Activated naive CD8-positive, alpha-beta T cell treated with anti-CD3 and anti-CD28 coated beads, Interleukin-2, amount 10 ng/mL, durations not matched to agents 7 days and 5 days (primary cell): ENCODE results near the gene SWSAP1. TPM values are rescaled to one million over a fixed set of nuclear protein-coding genes. Genes with fewer than 3 reads are reported as not detected.

ENCODE experiments used
- ATAC-seq: fragments of 150-1000 bp; cut with Tn5 transposase; one replicate; pipeline ENCODE4 v1.10.0; 2021; ENCODE audit warnings: low read depth, moderate library complexity
- POLR2A ChIA-PET: fragments of 350-600 bp; sonication (Branson Sonifier 250); formaldehyde crosslinking; loops from one replicate; lab custom pipeline; 2021; ENCODE audit warnings: antibody characterized with exemption; lab: Charles Lee
- DNase-seq: peaks from one replicate; pipeline ENCODE4 v3.0.0; 2021
- H3K27ac Mint-ChIP-seq: one replicate; pipeline ENCODE4 v1.8.0; 2022; ENCODE audit warnings: mild to moderate bottlenecking, mixed read lengths
- H3K27me3 Mint-ChIP-seq: one replicate; pipeline ENCODE4 v1.8.0; 2022; ENCODE audit warnings: mild to moderate bottlenecking, moderate library complexity, mixed read lengths
- H3K36me3 Mint-ChIP-seq: one replicate; pipeline ENCODE4 v1.8.0; 2021; ENCODE audit warnings: mild to moderate bottlenecking, mixed read lengths
- H3K4me1 Mint-ChIP-seq: one replicate; pipeline ENCODE4 v1.8.0; 2021; ENCODE audit warnings: mixed read lengths
- H3K4me3 Mint-ChIP-seq: one replicate; pipeline ENCODE4 v1.8.0; 2022; ENCODE audit warnings: mild to moderate bottlenecking, moderate library complexity, mixed read lengths
- H3K9me3 Mint-ChIP-seq: one replicate; pipeline ENCODE4 v1.8.0; 2021; ENCODE audit warnings: mixed read lengths
- total RNA-seq, 2 experiments: library from RNA; stranded (reverse); gene quantifications; one replicate each; pipeline ENCODE4 v1.2.3, GENCODE V29; 2021

The SWSAP1 gene
- total RNA-seq, 2 experiments from 2014 or later = 3.0 to 3.3 TPM

DNA sequence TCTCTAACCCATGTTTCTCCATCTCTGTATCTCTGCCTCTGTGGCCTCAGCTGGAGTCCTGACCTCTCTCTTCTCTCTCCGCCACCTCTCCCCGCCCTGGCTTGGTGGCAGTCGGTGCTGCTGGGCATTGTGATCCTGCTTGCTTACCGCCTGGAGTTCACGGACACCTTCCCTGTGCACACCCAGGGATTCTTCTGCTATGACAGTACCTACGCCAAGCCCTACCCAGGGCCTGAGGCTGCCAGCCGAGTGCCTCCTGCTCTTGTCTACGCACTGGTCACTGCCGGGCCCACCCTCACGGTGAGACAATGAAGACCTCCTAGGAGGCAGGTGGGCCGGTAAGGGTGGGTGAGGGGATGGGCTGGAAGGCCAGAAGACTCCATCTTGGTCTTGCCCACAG lies 15.0 kb upstream of the SWSAP1 start:
- ATAC-seq = no peak
- H3K27ac Mint-ChIP-seq = no peak overlapping the region
- peaks cover 2% of the 10 kb centered on the region for H3K36me3 Mint-ChIP-seq
- DNase-seq = no peak
- POLR2A ChIA-PET = no interaction called here
- H3K9me3 Mint-ChIP-seq = no peaks in the 10 kb centered on the region
- H3K4me1 Mint-ChIP-seq = peaks cover 7% of the 10 kb centered on the region
- peaks cover 22% of the 10 kb centered on the region for H3K27me3 Mint-ChIP-seq
- no peak overlapping the region for H3K4me3 Mint-ChIP-seq

DNA sequence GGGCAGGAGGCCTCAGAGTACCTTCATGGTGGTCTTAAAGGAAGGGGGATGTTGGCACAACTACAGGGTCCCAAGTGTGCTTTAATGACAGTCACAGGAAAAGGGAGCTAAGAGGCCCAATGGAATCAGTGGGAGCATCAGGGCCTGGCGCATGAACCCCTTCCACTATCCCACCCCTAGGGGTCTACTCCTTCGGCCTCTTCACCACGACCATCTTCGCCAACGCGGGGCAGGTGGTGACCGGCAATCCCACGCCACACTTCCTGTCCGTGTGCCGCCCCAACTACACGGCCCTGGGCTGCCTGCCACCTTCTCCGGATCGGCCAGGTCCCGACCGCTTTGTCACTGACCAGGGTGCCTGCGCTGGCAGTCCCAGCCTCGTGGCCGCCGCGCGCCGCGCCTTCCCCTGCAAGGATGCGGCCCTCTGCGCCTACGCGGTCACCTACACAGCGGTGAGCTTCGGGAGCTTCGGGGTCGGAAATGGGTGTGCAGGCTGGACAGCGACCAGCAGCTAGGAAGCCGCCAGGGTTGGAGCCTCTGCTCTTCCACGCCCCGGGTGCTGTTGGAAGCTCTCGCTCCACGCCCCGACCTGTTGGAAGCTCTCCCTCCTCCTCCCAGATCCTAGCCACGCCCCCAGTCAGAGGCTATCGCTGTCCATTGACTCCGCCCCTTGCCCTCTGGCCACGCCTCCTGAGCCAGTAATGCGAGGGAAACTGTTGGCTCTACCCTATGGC lies 13.3 kb upstream of the SWSAP1 start:
- DNase-seq (no peak), ATAC-seq (no peak)
- Mint-ChIP-seq H3K36me3 (no peaks in the 10 kb centered on the region), H3K4me1 (peaks cover 1% of the 10 kb centered on the region), H3K9me3 (no peaks in the 10 kb centered on the region), H3K4me3 (no peak overlapping the region), H3K27me3 (peaks cover 16% of the 10 kb centered on the region), H3K27ac (no peak overlapping the region)
- POLR2A ChIA-PET = interaction anchor here (1.1 kb wide), 1 partner anchor 37 kb away, joined by 4 read pairs; no protein-coding TSS in a partner anchor

DNA sequence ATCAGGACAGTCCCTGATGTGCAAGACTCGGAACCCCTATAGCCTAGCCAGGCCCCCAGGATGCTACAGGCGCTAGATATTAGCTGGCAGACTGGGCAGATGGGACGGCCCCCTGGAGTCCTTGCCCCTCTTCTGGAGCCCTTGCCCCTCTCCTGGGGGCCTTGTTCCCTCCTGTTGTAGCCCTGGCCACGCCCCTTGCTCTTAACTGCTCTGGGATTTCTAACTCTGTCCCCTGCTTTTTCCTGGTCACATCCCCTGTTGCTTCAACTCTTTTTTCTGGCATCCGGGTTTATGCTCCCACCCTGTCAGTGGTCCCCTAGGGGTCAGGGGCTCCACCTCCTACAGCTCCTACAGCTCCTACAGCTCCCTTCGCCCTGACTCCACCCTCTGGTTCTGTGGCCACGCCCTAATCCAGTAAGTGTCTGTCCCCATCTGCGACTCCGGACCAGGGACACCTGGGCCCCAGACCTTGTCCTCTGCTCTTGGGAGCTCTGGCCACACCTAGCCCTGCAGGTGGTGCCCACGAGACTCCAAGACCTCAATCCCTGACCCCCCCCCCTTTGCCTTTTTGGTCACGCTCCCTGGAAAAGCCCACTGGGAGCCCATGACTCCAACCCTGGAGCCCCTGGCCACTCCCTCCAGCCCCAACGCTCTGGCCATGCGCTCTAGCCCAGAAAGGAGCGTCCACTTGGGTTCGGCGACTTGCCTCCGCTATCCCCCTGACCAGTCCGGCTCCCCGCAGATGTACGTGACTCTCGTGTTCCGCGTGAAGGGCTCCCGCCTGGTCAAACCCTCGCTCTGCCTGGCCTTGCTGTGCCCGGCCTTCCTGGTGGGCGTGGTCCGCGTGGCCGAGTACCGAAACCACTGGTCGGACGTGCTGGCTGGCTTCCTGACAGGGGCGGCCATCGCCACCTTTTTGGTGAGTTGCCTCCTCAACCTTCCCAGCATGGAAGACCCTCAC lies 12.4 kb upstream of the SWSAP1 start:
- DNase-seq (no peak), ATAC-seq (no peak)
- Mint-ChIP-seq H3K27ac (no peak overlapping the region), H3K4me3 (no peak overlapping the region), H3K36me3 (peaks cover 1% of the 10 kb centered on the region), H3K27me3 (peaks cover 10% of the 10 kb centered on the region), H3K9me3 (no peaks in the 10 kb centered on the region), H3K4me1 (peaks cover 1% of the 10 kb centered on the region)
- POLR2A ChIA-PET = interaction anchor here (1.1 kb wide), 1 partner anchor 38 kb away, joined by 4 read pairs; no protein-coding TSS in a partner anchor

DNA sequence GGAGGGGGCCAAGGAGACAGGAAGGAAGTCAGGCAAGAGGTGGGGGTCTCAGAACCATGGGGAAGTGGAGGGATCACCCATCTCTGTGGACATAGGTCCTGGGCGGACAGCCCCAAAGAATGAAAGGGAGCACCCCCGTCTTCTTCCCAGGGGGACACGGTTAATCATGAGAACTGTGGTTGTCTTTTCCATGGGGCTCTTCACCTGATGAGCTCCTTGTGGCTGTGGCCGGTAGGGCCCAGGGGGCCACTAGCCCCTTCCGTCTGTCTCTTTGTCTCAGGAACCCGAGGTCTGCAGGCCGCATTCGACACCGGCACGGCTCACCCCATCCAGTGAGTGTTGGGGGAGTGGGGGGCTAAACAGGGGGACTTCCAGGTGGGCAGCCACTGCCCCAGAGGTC lies 10.6 kb upstream of the SWSAP1 start:
- H3K27ac Mint-ChIP-seq = no peak overlapping the region
- DNase-seq (no peak), ATAC-seq (no peak)
- POLR2A ChIA-PET = interaction anchor here (1.2 kb wide), 1 partner anchor 17 kb away, joined by 3 read pairs; no protein-coding TSS in a partner anchor
- no peak overlapping the region for H3K4me3 Mint-ChIP-seq
- H3K9me3 Mint-ChIP-seq = no peaks in the 10 kb centered on the region
- peaks cover 3% of the 10 kb centered on the region for H3K27me3 Mint-ChIP-seq
- H3K4me1 Mint-ChIP-seq = peaks cover 1% of the 10 kb centered on the region
- H3K36me3 Mint-ChIP-seq = peaks cover 1% of the 10 kb centered on the region

DNA sequence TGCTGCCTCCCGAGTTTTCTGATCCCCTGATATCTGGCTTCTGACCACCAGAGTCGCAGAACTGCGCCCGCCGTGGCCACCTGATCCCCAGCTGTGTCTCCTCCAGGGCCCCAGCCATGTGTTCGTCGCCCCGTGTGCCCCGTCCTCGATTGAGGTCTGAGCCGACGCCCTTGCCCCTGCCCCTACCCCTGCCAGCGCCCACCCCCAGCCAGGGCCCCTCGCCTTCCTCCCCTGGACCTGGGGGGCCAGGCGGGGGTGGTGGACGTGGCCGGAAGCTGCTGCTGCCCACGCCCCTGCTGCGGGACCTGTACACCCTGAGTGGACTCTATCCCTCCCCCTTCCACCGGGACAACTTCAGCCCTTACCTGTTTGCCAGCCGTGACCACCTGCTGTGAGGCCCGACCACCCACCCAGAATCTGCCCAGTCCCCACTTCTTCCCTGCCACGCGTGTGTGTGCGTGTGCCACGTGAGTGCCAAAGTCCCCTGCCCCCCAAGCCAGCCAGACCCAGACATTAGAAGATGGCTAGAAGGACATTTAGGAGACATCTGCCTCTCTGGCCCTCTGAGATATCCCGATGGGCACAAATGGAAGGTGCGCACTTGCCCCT lies 10.1 kb upstream of the SWSAP1 start:
- POLR2A ChIA-PET = interaction anchor here (0.6 to 1.2 kb wide), 2 partner anchors 13 to 17 kb away, joined by 3 to 4 read pairs; no protein-coding TSS in a partner anchor
- H3K4me3 Mint-ChIP-seq = no peak overlapping the region
- DNase-seq (no peak), ATAC-seq (no peak)
- H3K27me3 Mint-ChIP-seq = no peaks in the 10 kb centered on the region
- H3K36me3 Mint-ChIP-seq = peaks cover 1% of the 10 kb centered on the region
- no peaks in the 10 kb centered on the region for H3K9me3 Mint-ChIP-seq
- H3K4me1 Mint-ChIP-seq = peaks cover 1% of the 10 kb centered on the region
- H3K27ac Mint-ChIP-seq = no peak overlapping the region

DNA sequence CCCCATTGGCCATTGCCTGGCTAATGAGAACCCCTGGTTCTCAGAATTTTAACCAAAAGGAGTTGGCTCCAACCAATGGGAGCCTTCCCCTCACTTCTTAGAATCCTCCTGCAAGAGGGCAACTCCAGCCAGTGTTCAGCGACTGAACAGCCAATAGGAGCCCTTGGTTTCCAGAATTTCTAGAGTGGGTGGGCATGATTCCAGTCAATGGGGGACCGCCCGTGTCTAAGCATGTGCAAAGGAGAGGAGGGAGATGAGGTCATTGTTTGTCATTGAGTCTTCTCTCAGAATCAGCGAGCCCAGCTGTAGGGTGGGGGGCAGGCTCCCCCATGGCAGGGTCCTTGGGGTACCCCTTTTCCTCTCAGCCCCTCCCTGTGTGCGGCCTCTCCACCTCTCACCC lies 9.5 kb upstream of the SWSAP1 start:
- no peaks in the 10 kb centered on the region for H3K9me3 Mint-ChIP-seq
- no peak overlapping the region for H3K4me3 Mint-ChIP-seq
- peaks cover 1% of the 10 kb centered on the region for H3K36me3 Mint-ChIP-seq
- POLR2A ChIA-PET = interaction anchor here (0.6 kb wide), 1 partner anchor 12 kb away, joined by 4 read pairs; no protein-coding TSS in a partner anchor
- ATAC-seq = no peak
- no peak for DNase-seq
- H3K27ac Mint-ChIP-seq = no peak overlapping the region
- peaks cover 1% of the 10 kb centered on the region for H3K4me1 Mint-ChIP-seq
- H3K27me3 Mint-ChIP-seq = no peaks in the 10 kb centered on the region

DNA sequence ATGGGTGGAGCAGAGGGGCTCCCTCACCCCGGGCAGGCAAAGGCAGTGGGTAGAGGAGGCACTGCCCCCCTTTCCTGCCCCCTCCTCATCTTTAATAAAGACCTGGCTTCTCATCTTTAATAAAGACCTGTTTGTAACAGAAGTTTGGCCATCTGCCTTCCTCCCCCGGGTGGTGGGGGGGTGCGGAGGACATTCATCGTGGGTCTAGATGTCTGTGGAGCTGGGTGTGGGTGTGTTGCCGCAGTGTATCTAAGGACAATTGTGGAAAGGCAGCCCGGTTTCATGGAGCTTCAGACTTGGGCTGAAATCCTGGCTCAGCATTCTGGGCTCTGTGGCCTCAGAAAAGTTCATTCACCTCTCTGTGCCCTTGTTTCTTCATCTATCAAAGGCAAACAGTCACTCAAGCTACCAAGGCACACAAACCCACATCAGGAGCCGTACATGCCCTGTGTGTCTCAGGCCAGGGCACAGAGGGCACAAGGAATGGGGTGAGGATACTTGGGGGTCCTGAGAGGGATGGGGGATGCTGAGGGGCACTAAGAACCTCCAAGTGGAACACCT lies 8.8 kb upstream of the SWSAP1 start:
- H3K9me3 Mint-ChIP-seq = no peaks in the 10 kb centered on the region
- ATAC-seq (no peak), DNase-seq (no peak)
- POLR2A ChIA-PET = no interaction called here
- H3K36me3 Mint-ChIP-seq = peaks cover 2% of the 10 kb centered on the region
- peaks cover 1% of the 10 kb centered on the region for H3K4me1 Mint-ChIP-seq
- H3K27ac Mint-ChIP-seq = no peak overlapping the region
- H3K27me3 Mint-ChIP-seq = no peaks in the 10 kb centered on the region
- no peak overlapping the region for H3K4me3 Mint-ChIP-seq

DNA sequence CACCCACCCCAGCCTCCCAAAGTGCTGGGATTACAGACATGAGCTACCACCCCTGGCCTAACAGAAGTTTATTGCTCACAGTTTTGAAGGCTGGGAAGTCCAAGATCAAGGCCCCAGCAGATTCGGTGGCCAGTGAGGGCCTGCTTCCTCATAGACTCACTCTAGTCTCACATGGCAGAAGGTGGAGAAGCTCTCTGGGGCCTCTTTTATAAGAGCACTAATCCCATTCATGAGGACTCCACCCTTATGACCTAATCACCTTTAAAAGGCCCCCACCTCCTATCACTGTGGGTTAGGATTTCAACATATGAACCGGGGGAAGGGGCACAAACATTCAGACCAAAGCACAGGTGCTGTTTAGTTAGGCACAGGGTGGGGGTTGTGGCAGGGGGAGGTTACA lies 6.9 kb upstream of the SWSAP1 start:
- H3K27me3 Mint-ChIP-seq = no peaks in the 10 kb centered on the region
- DNase-seq = no peak
- POLR2A ChIA-PET = no interaction called here
- no peak overlapping the region for H3K4me3 Mint-ChIP-seq
- H3K36me3 Mint-ChIP-seq = peaks cover 5% of the 10 kb centered on the region
- no peaks in the 10 kb centered on the region for H3K9me3 Mint-ChIP-seq
- no peak for ATAC-seq
- H3K4me1 Mint-ChIP-seq = no peaks in the 10 kb centered on the region
- H3K27ac Mint-ChIP-seq = no peak overlapping the region

DNA sequence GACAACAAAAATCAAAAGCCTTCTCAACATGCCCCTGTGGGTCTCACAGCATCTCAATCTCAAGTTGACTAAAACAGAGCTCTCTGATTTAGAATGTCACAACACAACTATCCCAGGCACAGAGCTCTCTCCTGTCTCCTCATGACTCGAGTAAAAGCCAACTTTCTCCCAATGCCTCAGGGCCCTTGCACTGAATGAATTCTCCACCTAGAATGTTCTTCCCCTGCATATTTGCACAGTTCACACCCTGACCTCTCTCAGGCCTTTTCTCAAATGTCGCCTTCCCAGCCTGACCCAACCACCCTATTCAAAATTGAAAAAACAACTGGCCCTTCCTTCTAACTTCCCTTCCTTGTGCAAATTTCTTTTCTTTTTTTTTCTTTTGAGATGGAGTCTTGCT lies 3.7 kb upstream of the SWSAP1 start:
- Mint-ChIP-seq H3K27ac (no peak overlapping the region), H3K27me3 (no peaks in the 10 kb centered on the region), H3K4me3 (no peak overlapping the region), H3K9me3 (no peaks in the 10 kb centered on the region), H3K36me3 (peaks cover 5% of the 10 kb centered on the region), H3K4me1 (peaks cover 4% of the 10 kb centered on the region)
- POLR2A ChIA-PET = interaction anchor here (1.0 kb wide), 1 partner anchor 25 kb away, joined by 3 read pairs; the partner anchor contains the start of genes CCDC159 and TMEM205
- ATAC-seq (no peak), DNase-seq (no peak)

DNA sequence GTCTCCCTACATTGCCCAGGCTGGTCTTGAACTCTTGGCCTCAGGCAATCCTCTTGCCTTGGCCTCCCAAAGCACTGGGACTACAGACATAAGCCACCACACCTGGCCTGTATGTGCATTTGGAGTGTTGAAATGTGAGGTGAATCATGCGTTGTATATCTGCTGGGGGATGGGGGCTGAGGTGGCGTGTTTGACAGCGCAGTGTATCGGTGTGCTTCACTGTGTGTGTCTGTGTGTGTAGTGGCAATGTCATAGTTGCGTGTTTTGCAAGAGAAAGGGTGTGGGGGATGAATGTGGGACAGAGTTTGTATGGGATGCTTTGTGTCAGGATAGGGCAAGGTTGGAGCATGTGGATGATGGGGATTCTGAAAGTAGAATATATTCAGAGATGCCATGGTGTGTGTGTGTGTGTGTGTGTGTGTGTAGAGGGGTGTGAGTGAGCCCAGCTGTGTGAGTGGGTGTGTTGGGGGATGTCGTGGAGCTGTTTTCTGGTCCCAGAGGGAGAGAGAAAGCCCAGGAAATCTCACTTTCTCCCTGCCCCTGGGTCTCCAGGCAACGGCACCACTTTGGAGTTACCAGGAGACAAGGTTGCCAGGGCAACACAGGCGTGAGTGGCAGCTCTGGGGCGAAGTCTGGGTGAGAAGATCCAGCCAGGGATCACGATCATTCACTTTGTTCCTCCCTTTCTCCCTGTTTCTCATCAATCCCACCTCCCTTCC lies 1.1 kb upstream of the SWSAP1 start:
- ATAC-seq (no peak), DNase-seq (no peak)
- POLR2A ChIA-PET = interaction anchor here (0.6 to 3.2 kb wide), 5 partner anchors 10 to 70 kb away, joined by 3 to 34 read pairs (median 10); partner anchors contain the start of genes EPOR, ODAD3 and PRKCSH
- H3K27ac Mint-ChIP-seq = peak overlapping the region; percentile 17
- no peaks in the 10 kb centered on the region for H3K9me3 Mint-ChIP-seq
- peak overlapping the region; percentile 36 for H3K4me3 Mint-ChIP-seq
- H3K36me3 Mint-ChIP-seq = peaks cover 10% of the 10 kb centered on the region
- no peaks in the 10 kb centered on the region for H3K27me3 Mint-ChIP-seq
- H3K4me1 Mint-ChIP-seq = peaks cover 13% of the 10 kb centered on the region

DNA sequence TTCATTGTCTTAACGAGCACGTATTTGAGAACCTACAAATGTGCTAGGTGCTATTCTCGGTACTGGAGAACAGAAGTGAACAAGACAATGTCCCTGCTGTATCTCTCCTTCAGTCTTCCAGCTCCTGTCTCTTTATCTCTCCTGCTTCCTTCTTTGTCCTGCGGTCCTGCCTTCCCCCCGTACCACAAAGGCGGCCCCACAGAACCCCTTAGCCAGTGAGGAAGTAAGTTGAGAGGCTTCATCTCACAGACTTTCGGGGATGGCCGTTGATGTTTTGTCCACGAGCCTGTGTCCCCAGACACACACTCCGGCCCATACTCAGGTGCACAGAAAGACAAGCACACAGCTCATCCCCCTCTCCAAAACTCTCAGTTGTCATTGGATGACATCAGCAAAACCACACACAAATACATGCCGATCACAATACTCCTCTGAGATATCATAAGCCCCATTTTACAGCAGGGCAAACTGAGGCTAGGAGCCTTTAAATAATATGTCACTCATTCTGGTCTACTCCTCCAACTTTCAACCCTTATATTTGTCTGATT lies 507 bp upstream of the SWSAP1 start:
- Mint-ChIP-seq H3K27ac (no peak overlapping the region), H3K36me3 (peaks cover 12% of the 10 kb centered on the region), H3K9me3 (no peaks in the 10 kb centered on the region), H3K4me3 (no peak overlapping the region), H3K27me3 (no peaks in the 10 kb centered on the region), H3K4me1 (peaks cover 13% of the 10 kb centered on the region)
- POLR2A ChIA-PET = interaction anchor here (0.6 to 3.2 kb wide), 15 partner anchors 10 to 503 kb away, joined by 3 to 34 read pairs (median 5); partner anchors contain the start of genes CARM1, CCDC159, EPOR and ODAD3
- DNase-seq (no peak), ATAC-seq (no peak)
